Thyroid gland (tissue), 4 donors: Measurements from ENCODE around the gene RAPGEFL1.

Source experiments
- CTCF ChIP-seq, 6 experiments: fragments of 200-600 bp in 3 of 6; fragments of 450-650 bp in 3 of 6; sonication (generic) in 3 of 6; IDR thresholded peaks; one replicate each; pipeline ENCODE4 v1.5.1; 2016 to 2019; ENCODE audit warnings: antibody characterized with exemption in 6 of 6, mild to moderate bottlenecking in 2 of 6, inconsistent platforms in 1 of 6, moderate library complexity in 1 of 6
- POLR2A ChIP-seq, 2 donors: fragments of 450-650 bp; IDR thresholded peaks; one replicate each; pipeline ENCODE4 v1.6.1; 2017; ENCODE audit warnings: antibody characterized with exemption in 2 of 2, mild to moderate bottlenecking in 2 of 2, moderate library complexity in 1 of 2

GRCh38 chr17:40173778-40174135 lies 3.5 kb upstream of the RAPGEFL1 start:
- TF ChIP-seq POLR2A (IDR thresholded peaks at IDR 0.05) (no peak), CTCF (IDR thresholded peaks at IDR 0.05) (no peak)
